B cell (primary cell): ENCODE data around the gene MAML2. TPM values are rescaled to one million over a fixed set of nuclear protein-coding genes. Genes with fewer than 3 reads are reported as not detected.

ENCODE experiments used
- ATAC-seq: fragments of 200-7000 bp; cut with Tn5 transposase; one replicate; pipeline ENCODE4 v1.10.0; 2021; ENCODE audit warnings: low read depth, mild to moderate bottlenecking, moderate number of reproducible peaks, moderate library complexity
- CTCF ChIA-PET: fragments of 350-600 bp; sonication (Branson Sonifier 250); formaldehyde crosslinking; loops from one replicate; lab custom pipeline; 2021; ENCODE audit warnings: antibody characterized with exemption, inconsistent platforms; lab: Charles Lee
- POLR2A ChIA-PET: fragments of 350-600 bp; sonication (Branson Sonifier 250); formaldehyde crosslinking; loops from one replicate; lab custom pipeline; 2021; ENCODE audit warnings: antibody characterized with exemption; lab: Charles Lee
- DNase-seq: peaks from one replicate; pipeline ENCODE4 v3.0.0; 2013
- H2AFZ ChIP-seq: 2 replicates; pipeline ENCODE4 v1.6.1; 2012; ENCODE audit warnings: mild to moderate bottlenecking, low read depth, low read length; ENCODE audit not compliant: insufficient read depth, poor library complexity, severe bottlenecking
- H3K27ac ChIP-seq, 2 donors: 1 replicate in 1 of 2; 2 replicates in 1 of 2; pipeline ENCODE4 v1.5.1; 2012 to 2013; ENCODE audit warnings: low read length in 2 of 2, mild to moderate bottlenecking in 2 of 2, moderate library complexity in 1 of 2
- H3K27me3 ChIP-seq, 4 experiments: fragments of 200-600 bp in 1 of 4; sonication (generic) in 1 of 4; replicated peaks in 1 of 4; 1 replicate in 2 of 4; 2 replicates in 2 of 4; pipeline versions ENCODE4 v1.6.1 to v1.7.0; 2013 to 2016; ENCODE audit warnings: low read length in 3 of 4, mild to moderate bottlenecking in 2 of 4, mixed read lengths in 1 of 4, moderate library complexity in 1 of 4; ENCODE audit not compliant: insufficient read depth in 4 of 4, control insufficient read depth in 3 of 4; ENCODE audit errors: control extremely low read depth in 1 of 4
- H3K36me3 ChIP-seq, 2 experiments: replicated peaks in 1 of 2; 1 replicate in 1 of 2; 2 replicates in 1 of 2; pipeline versions ENCODE4 v1.6.1 to v1.7.1; 2013; ENCODE audit warnings: low read length in 1 of 2; ENCODE audit not compliant: insufficient read depth in 2 of 2, control insufficient read depth in 1 of 2; ENCODE audit errors: control extremely low read depth in 1 of 2, extremely low read depth in 1 of 2
- H3K4me1 ChIP-seq, 2 donors: fragments of 200-600 bp in 1 of 2; sonication (generic) in 1 of 2; 1 replicate in 1 of 2; 2 replicates in 1 of 2; pipeline versions ENCODE4 v1.5.1 to v1.6.1; 2013 to 2017; ENCODE audit warnings: low read length in 2 of 2; ENCODE audit not compliant: control insufficient read depth in 2 of 2, insufficient read depth in 2 of 2
- H3K4me2 ChIP-seq: replicated peaks from 2 replicates; pipeline ENCODE3; 2012; ENCODE audit warnings: mild to moderate bottlenecking, low read depth, low read length; ENCODE audit not compliant: poor library complexity, severe bottlenecking
- H3K4me3 ChIP-seq, 5 experiments: fragments of 200-600 bp in 1 of 5; sonication (generic) in 1 of 5; 1 replicate in 3 of 5; 2 replicates in 2 of 5; pipeline versions ENCODE4 v1.5.1 to v1.7.0; 2011 to 2016; ENCODE audit warnings: low read length in 4 of 5, mild to moderate bottlenecking in 4 of 5, low read depth in 2 of 5, control low read depth in 1 of 5, moderate library complexity in 1 of 5; ENCODE audit not compliant: insufficient read depth in 1 of 5; ENCODE audit errors: control extremely low read depth in 1 of 5, extremely low read depth in 1 of 5
- H3K79me2 ChIP-seq: fragments of 200-600 bp; sonication (generic); one replicate; pipeline ENCODE4 v1.6.0; 2016; ENCODE audit warnings: low read length; ENCODE audit not compliant: control insufficient read depth, insufficient read depth
- H3K9ac ChIP-seq: fragments of 200-600 bp; sonication (generic); 2 replicates; pipeline ENCODE4 v1.6.1; 2017; ENCODE audit warnings: mild to moderate bottlenecking, low read length, moderate library complexity
- H3K9me3 ChIP-seq, 3 donors: one replicate each; pipeline versions ENCODE4 v1.6.1 to v1.7.1; 2013; ENCODE audit warnings: low read length in 2 of 3; ENCODE audit not compliant: control insufficient read depth in 2 of 3, insufficient read depth in 1 of 3; ENCODE audit errors: control extremely low read depth in 1 of 3
- H4K20me1 ChIP-seq: 2 replicates; pipeline ENCODE4 v1.6.0; 2012; ENCODE audit warnings: mild to moderate bottlenecking, low read length; ENCODE audit not compliant: insufficient read depth, control insufficient read depth, poor library complexity, severe bottlenecking
- H3K27ac Mint-ChIP-seq: one replicate; pipeline ENCODE4 v1.8.0; 2021; ENCODE audit warnings: mixed read lengths
- H3K27me3 Mint-ChIP-seq: one replicate; pipeline ENCODE4 v1.8.0; 2021; ENCODE audit warnings: mixed read lengths
- H3K4me1 Mint-ChIP-seq: one replicate; pipeline ENCODE4 v1.8.0; 2021; ENCODE audit warnings: mixed read lengths
- H3K4me3 Mint-ChIP-seq: one replicate; pipeline ENCODE4 v1.8.0; 2021; ENCODE audit warnings: mixed read lengths
- H3K9me3 Mint-ChIP-seq: one replicate; pipeline ENCODE4 v1.8.0; 2022; ENCODE audit warnings: mixed read lengths; ENCODE audit not compliant: insufficient read depth
- CTCF ChIP-seq: fragments of 200-600 bp; IDR thresholded peaks from one replicate; pipeline ENCODE4 v1.8.0; 2022; ENCODE audit warnings: antibody characterized with exemption, mild to moderate bottlenecking
- EZH2 ChIP-seq: IDR thresholded peaks from 2 replicates; pipeline ENCODE4 v1.6.1; 2012; ENCODE audit warnings: borderline replicate concordance, low read depth, mild to moderate bottlenecking, moderate library complexity, low read length; ENCODE audit not compliant: insufficient read depth, poor library complexity, severe bottlenecking
- WGBS: methylation state at CpG from one replicate; pipeline ENCODE4 v1.1.5; 2013; ENCODE audit warnings: missing lambda C conversion rate; ENCODE audit not compliant: insufficient coverage; 5-methylcytosine and 5-hydroxymethylcytosine counted together
- intact Hi-C: fragments of 100-400 bp; cut with micrococcal nuclease; formaldehyde crosslinking; loops from one replicate; pipeline ENCODE4 v1.10.0; 2022
- polyA plus RNA-seq: library from polyadenylated mRNA; depleted of rRNA; stranded (reverse); fragments of >200 nt; gene quantifications from 2 replicates; pipeline ENCODE4 v1.2.3, GENCODE V29; 2012
- total RNA-seq, 2 donors: library from RNA; stranded (reverse); fragments of 120-200 nt in 1 of 2; gene quantifications; 1 replicate in 1 of 2; 2 replicates in 1 of 2; pipeline versions ENCODE4 v1.2.3 to v1.2.4, GENCODE V29; 2013 to 2022

The MAML2 gene
- total and polyA plus RNA-seq, 2 donors (not counting 1 experiment from before 2014, with no cell fraction given), result 10.7 to 26.4 TPM

GRCh38 chr11:96197801-96198701 is 144.9 kb downstream of the MAML2 start:
- peaks cover 74% of the 10 kb centered on the region for H3K4me1 Mint-ChIP-seq

More at GRCh38 chr11:96197801-96198701, 144.9 kb downstream of the MAML2 start:
- WGBS, result 62% methylated on average over 3 of the region's 4 CpGs
- peak overlapping the region; percentile 90 for H3K27ac Mint-ChIP-seq
- peaks cover 38 to 50% of the 10 kb centered on the region in 2 donors for H3K4me1 ChIP-seq
- TF ChIP-seq EZH2 (no peak), CTCF (no peak)
- H3K36me3 ChIP-seq, result no peaks in the 10 kb centered on the region
- H3K4me3 ChIP-seq, result peak overlapping the region in 1 of 5 experiments; percentile 38
- no peaks in the 10 kb centered on the region for H3K9me3 Mint-ChIP-seq
- intact Hi-C loops, result loop anchor here (1.0 kb wide), 2 partner anchors 9 to 17 kb away; no protein-coding TSS in a partner anchor
- peak; percentile 62 for DNase-seq
- no peak overlapping the region for H2AFZ ChIP-seq
- peak; percentile 83 for ATAC-seq
- POLR2A ChIA-PET, result interaction anchor here (0.5 to 1.4 kb wide), 6 partner anchors 13 to 967 kb away, joined by 3 to 10 read pairs (median 4); partner anchors contain the start of gene SESN3
- H3K27me3 Mint-ChIP-seq, result no peaks in the 10 kb centered on the region
- peak overlapping the region; percentile 60 for H3K4me2 ChIP-seq
- H3K27me3 ChIP-seq, result no peaks in the 10 kb centered on the region
- no peaks in the 10 kb centered on the region for H4K20me1 ChIP-seq
- H3K79me2 ChIP-seq, result peaks cover 63% of the 10 kb centered on the region
- H3K9me3 ChIP-seq, result no peaks in the 10 kb centered on the region
- CTCF ChIA-PET, result interaction anchor here (0.8 to 1.5 kb wide), 7 partner anchors 12 to 142 kb away, joined by 3 to 5 read pairs (median 3); no protein-coding TSS in a partner anchor
- peak overlapping the region; percentile 46 for H3K4me3 Mint-ChIP-seq
- H3K27ac ChIP-seq, result peak overlapping the region; percentile 55 to 71
- H3K9ac ChIP-seq, result peak overlapping the region; percentile 10
